Endothelial cell (in vitro differentiated cells): ENCODE results near the gene LIPM. TPM values are rescaled to one million over a fixed set of nuclear protein-coding genes. Genes with fewer than 3 reads are reported as not detected.

Experiments
- DNase-seq: peaks from one replicate; pipeline ENCODE4 v3.0.0; 2021; ENCODE audit warnings: low spot score
- H3K27ac Mint-ChIP-seq: one replicate; pipeline ENCODE4 v1.8.0; 2021; ENCODE audit warnings: mixed read lengths, inconsistent platforms; ENCODE audit not compliant: unreplicated experiment
- H3K27me3 Mint-ChIP-seq: one replicate; pipeline ENCODE4 v1.8.0; 2021; ENCODE audit warnings: mild to moderate bottlenecking, moderate library complexity, mixed read lengths, inconsistent platforms; ENCODE audit not compliant: unreplicated experiment
- H3K36me3 Mint-ChIP-seq: one replicate; pipeline ENCODE4 v1.8.0; 2021; ENCODE audit warnings: mild to moderate bottlenecking, low read depth, mixed read lengths, inconsistent platforms; ENCODE audit not compliant: unreplicated experiment
- H3K4me1 Mint-ChIP-seq: one replicate; pipeline ENCODE4 v1.8.0; 2021; ENCODE audit warnings: mild to moderate bottlenecking, mixed read lengths, inconsistent platforms; ENCODE audit not compliant: unreplicated experiment
- H3K4me3 Mint-ChIP-seq: one replicate; pipeline ENCODE4 v1.8.0; 2021; ENCODE audit warnings: mild to moderate bottlenecking, mixed read lengths, inconsistent platforms; ENCODE audit not compliant: unreplicated experiment
- H3K9me3 Mint-ChIP-seq: one replicate; pipeline ENCODE4 v1.8.0; 2021; ENCODE audit warnings: mixed read lengths, inconsistent platforms; ENCODE audit not compliant: unreplicated experiment
- CTCF ChIP-seq: fragments of 200-600 bp; sonication (generic); IDR thresholded peaks from one replicate; pipeline ENCODE4 v1.5.0; 2021; ENCODE audit warnings: antibody characterized with exemption; ENCODE audit not compliant: unreplicated experiment
- total RNA-seq: library from RNA; stranded (reverse); fragmentation: NEBNext Ultra II Directional; extraction: Animal tissue kit (Norgen Biotek cat#: 25700); gene quantifications from one replicate; pipeline ENCODE4 v1.2.1, GENCODE V29; 2021; ENCODE audit not compliant: unreplicated experiment

LIPM gene
- total RNA-seq, 1 donor from 2014 or later = 0.31 TPM

GRCh38 chr10:88787463-88787862, 15.1 kb upstream of the LIPM start:
- Mint-ChIP-seq H3K27ac (no peak overlapping the region), H3K4me1 (no peaks in the 10 kb centered on the region), H3K4me3 (no peak overlapping the region), H3K9me3 (no peaks in the 10 kb centered on the region), H3K27me3 (no peaks in the 10 kb centered on the region), H3K36me3 (no peaks in the 10 kb centered on the region)
- no peak for TF ChIP-seq CTCF
- no peak for DNase-seq

GRCh38 chr10:88788924-88789323, 13.6 kb upstream of the LIPM start:
- no peak overlapping the region for H3K27ac Mint-ChIP-seq
- TF ChIP-seq CTCF = no peak
- no peaks in the 10 kb centered on the region for H3K27me3 Mint-ChIP-seq
- no peaks in the 10 kb centered on the region for H3K36me3 Mint-ChIP-seq
- H3K4me1 Mint-ChIP-seq = no peaks in the 10 kb centered on the region
- H3K4me3 Mint-ChIP-seq = no peak overlapping the region
- no peaks in the 10 kb centered on the region for H3K9me3 Mint-ChIP-seq
- DNase-seq = no peak

GRCh38 chr10:88791924-88792323, 10.6 kb upstream of the LIPM start:
- peak; percentile 35 for DNase-seq
- TF ChIP-seq CTCF = peak; percentile 69
- H3K9me3 Mint-ChIP-seq = no peaks in the 10 kb centered on the region
- H3K4me3 Mint-ChIP-seq = no peak overlapping the region
- H3K27ac Mint-ChIP-seq = no peak overlapping the region
- H3K4me1 Mint-ChIP-seq = no peaks in the 10 kb centered on the region
- H3K27me3 Mint-ChIP-seq = no peaks in the 10 kb centered on the region
- no peaks in the 10 kb centered on the region for H3K36me3 Mint-ChIP-seq

GRCh38 chr10:88792661-88793060, 9.9 kb upstream of the LIPM start:
- DNase-seq = no peak
- no peak overlapping the region for H3K27ac Mint-ChIP-seq
- no peaks in the 10 kb centered on the region for H3K4me1 Mint-ChIP-seq
- H3K9me3 Mint-ChIP-seq = no peaks in the 10 kb centered on the region
- no peak overlapping the region for H3K4me3 Mint-ChIP-seq
- H3K36me3 Mint-ChIP-seq = no peaks in the 10 kb centered on the region
- no peaks in the 10 kb centered on the region for H3K27me3 Mint-ChIP-seq
- TF ChIP-seq CTCF = no peak

- TF ChIP-seq CTCF = no peak
Measured at GRCh38 chr10:88793712-88794299, 8.7 kb upstream of the LIPM start.

More at GRCh38 chr10:88793712-88794299, 8.7 kb upstream of the LIPM start:
- no peaks in the 10 kb centered on the region for H3K27me3 Mint-ChIP-seq
- no peak overlapping the region for H3K4me3 Mint-ChIP-seq
- DNase-seq = no peak
- no peaks in the 10 kb centered on the region for H3K36me3 Mint-ChIP-seq
- no peaks in the 10 kb centered on the region for H3K4me1 Mint-ChIP-seq
- no peak overlapping the region for H3K27ac Mint-ChIP-seq
- no peaks in the 10 kb centered on the region for H3K9me3 Mint-ChIP-seq
